ENCODE measurements around the gene RNF26.
A peak's percentile ranks its signal among the peaks of the same experiment; 100 is the strongest.

The RNF26 gene

GRCh38 chr11:119337581-119338317, 3.4 kb downstream of the RNF26 start:
- no peak for DNase-seq

DNA sequence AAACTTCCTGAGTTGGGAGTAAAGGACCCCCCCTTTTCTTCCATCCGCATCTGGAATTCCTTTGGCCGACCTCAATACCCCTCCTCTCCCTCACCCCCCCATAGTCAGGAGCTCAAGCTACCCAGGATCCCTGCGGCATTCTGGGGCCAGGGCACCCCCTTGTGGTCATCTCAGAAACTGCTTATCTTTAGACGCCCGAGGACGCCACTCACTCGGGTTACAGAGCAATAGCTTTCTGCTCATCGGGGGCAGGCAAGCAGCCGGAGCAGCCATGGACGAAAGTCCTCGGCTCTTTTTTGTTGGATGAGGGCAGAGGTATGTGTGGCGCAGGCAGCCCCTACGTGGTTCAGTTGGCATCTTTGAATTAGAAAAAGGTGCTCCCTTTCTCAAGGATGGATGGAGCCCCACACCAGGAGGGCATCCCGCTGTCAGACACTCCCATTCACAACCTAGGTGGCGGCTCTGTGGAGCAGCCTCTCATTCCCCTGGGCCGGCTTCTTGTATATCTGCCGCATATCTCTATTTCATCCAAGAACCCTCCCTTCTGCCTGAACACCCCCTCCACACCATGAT, 4.1 kb downstream of the RNF26 start:
- DNase-seq = peak; percentile 60 to 67

GRCh38 chr11:119338965-119339588, 4.8 kb downstream of the RNF26 start:
- no peak for DNase-seq

- no peak for DNase-seq
Observed at GRCh38 chr11:119339589-119340334, 5.4 kb downstream of the RNF26 start.

DNA sequence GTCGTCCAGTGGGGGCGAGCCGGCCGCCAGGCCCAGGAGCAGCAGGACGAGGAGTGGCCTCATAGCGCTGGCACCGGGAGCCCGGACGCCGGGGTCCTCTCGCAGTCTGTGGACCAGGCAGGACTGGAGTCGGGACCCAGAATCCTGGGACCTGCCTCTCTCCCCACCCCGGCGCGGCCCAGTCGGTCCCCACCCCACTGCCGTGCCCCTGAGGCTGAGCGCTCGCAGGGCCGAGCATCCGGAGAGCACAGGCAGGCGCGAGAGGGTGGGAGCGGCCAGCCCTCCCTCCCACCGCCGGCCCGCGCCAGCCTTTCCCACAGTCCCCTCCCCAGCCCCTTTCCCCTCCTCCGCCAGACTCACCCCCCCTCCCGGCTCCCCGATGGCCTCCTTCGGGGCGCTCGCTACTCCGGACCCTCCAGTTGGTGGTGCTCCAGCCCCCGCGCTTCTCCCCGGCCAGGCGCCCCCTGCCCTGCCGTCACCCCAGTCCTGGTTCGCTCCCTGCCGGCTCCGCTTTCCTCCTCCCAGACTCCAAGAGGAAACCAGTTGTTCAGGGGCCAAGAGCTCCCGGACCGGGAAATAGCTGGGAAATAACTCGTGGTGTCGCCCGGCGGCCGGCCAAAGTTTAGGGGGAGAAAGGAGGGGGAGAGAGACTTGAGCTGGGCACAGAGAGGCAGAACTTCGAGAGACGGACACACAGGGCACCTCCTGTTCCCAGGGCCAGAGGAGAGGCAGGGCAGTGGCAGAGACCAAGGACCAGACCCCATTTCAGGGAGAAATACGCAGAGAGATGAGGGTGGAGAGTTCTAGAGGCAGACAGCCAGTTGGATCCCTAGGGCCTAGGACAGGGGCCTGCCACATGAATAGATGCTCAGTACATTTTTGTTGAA, 6.3 kb downstream of the RNF26 start, which contains the start of gene C1QTNF5:
Gene C1QTNF5, minus strand, starts transcription at position 549 of the 887 bp plus-strand sequence. Its CDS starts 486 bp downstream, at position 63.
- DNase-seq = no peak

- DNase-seq = no peak
Observed at GRCh38 chr11:119341222-119342022, 7.1 kb downstream of the RNF26 start.

- no peak for DNase-seq
Observed at GRCh38 chr11:119342023-119342300, 7.6 kb downstream of the RNF26 start.

DNA sequence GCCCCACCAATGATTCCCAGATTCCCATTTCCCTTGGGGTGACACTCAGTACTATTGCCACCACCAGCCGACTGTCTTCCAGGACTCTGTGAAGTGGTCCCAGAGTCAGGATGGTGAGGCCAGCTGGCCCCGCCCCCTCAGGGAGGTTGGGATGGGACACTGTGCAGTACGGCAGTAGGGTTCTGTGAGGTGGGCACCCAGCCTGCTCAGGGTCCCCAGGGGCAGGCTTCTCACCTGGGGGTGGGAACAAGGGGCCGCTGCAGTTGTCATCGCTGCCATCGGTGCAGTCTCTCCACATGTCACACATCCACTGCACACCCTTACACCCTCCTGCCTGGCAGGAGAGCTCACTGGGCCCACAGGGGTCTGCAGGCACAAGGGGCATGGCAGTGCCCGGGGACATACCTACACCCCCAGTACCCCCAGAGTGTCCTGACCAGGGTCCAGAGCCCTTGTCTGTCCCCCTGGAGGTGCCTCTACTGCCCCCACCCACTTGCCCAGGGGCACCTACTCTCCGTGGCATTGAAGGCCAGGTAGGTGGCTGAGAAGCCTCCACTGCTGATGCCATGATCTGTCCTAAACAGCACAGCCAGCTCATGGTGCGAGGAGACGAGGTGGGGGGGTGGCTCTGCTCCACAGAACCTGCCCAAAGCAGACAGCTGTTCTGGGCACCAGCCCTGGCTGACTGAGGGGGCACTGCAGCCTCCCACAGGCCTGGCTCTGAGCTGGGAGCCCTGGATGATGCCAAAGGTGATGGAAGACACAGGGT, 8.2 kb downstream of the RNF26 start:
- no peak for DNase-seq

DNA sequence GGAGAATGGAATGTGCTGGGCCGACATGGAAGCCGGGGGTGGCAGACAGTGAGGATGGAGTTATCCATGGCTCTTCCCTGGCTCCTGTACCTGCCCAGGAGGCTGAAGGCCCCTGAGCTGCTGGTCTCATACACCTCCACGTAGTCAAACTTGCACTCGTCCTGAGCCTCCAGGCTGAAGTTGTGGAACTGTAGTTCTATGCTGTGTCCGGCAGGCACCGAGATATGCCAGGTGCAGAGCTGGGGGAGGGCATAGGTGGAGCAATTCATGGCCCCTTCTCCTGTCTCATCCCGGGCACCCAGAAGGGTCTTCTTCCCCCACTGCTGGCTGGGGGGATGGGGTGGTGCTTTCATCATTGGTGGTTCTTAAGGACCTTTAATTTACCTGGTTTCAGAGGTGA, 9.4 kb downstream of the RNF26 start:
- DNase-seq = no peak

GRCh38 chr11:119344291-119345010, 10.1 kb downstream of the RNF26 start:
- DNase-seq = no peak

- no peak for DNase-seq
Observed at GRCh38 chr11:119345685-119346084, 11.4 kb downstream of the RNF26 start.

DNA sequence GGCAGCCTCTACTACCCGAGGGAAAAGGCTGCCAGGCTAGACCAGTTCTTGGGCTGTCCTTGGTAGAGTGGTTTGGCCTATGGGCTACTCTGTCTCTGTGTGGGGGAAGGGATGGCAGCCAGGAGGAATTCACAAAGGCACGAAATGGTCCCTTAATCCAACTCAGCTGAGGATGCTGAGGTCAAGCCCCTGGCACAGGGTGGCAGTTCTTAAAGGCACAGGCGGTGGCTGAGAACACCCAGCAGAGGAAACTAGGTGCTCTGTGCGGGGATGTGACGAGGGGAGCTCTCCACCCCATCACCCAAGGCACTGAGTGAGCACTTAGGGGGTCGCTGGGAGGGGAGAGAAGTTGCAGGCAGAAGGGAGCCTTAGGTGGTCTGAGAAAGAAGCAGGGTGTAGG, 12.3 kb downstream of the RNF26 start, which contains the start of gene MFRP:
Gene MFRP, minus strand, starts transcription at position 101 of the 400 bp plus-strand sequence. CDS start 192 bp downstream, outside the sequence.
- DNase-seq = no peak

- no peak for DNase-seq
Observed at GRCh38 chr11:119347242-119347641, 12.9 kb downstream of the RNF26 start.

DNA sequence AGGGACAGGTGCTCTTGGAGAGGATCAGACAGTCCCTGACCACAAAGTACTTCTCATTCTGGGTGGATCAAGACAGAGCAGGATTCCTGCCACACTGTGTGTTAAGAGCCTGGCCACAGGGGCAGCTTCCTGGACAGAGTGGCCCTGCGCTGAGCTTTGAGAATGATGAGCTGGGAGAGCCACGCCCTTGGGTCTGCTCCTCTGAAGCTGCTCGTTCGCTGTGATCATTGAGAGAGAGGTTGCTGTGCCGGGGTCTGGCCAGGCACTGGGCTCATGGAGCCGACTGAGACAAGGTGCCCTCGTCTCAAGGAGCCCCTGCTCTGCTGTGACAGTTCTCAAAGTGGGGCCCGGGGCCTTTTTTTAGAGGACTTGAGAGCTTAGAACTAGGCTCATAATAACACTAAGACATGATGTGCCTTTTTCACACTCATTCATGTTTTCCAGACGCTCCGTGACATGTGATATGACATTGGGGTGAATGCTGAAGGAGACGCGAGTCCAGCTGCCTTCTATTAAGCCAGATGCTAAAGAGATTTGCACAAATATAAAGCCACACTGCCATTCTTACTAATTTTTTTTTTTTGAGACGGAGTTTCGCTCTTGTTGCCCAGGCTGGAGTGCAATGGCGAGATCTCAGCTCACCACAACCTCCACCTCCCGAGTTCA, 13.7 kb downstream of the RNF26 start:
- DNase-seq = no peak

DNA sequence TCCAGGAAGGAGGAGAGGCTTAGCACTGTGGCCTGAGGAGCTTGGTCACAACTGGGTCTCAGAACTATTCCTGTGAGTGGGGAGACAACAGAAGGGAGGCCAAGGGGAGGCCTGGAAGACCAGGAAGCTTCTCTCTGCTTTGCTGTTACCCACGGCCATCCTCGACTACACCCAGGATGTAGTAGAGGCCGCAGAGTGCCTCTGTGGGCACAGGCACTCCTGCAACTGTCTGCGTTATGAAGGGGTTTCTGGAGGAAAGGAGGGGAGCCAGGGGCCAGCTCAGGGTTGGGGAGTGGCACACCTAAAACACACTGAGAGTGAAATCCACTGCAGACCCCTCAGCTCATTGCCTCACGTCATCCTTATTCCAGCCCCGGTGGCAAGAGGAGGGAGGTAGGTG, 16.0 kb downstream of the RNF26 start:
- DNase-seq = no peak

GRCh38 chr11:119351232-119351631, 16.9 kb downstream of the RNF26 start:
- DNase-seq = no peak

DNA sequence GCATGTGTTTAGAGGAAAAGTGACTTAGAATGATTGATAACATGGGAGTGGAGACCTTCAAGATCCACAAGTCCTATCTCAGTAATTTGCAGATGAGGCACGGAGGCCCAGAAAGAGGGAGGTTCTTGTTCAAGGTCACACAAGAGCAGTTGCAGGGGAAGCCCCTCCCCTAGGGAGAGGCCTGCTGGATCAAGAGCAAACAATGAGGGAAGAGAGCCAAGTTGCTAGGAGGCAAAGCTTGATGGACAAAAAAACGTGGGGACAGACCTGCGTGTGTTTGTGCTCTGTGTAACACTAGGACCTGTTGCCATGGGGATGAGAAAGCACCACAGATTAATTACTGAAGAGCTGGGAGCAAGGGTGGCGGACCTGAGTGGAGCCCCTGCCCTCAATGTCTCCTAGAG, 18.5 kb downstream of the RNF26 start:
- DNase-seq = no peak

DNA sequence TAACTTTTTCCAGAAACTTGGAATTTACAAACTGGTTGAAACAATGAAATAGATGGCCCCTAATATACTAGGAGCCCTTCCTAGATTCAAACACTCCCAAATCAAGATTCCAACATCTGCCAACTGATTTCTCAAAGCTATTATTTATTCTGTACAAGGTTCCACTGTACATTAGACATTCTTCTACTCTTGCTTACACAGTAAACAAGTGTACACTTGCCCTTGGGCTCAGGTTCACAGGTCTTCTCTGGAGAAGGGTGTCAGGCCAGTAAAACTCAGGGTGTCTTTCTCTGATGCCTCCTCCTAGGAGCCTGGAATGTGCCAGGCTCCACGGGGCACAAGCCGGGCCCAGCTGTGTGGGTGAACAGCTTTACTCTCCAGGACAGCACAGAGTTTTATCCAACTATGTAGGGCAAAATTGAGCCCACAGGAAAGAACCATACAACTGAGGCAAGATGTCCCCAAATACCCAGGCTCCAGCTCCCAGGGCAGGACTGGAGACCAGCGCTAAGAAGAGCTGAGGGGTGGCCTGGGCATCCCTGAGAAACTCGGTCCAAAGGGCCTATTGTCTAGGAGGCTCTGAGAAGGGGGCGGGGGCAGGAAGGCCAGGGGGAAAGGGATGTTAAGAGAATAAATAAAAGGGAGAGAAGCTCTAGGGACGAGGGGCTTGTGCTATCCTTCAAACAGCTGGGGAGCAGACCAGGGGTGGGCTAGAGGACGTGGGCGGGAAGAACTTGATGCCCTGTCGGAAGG, 20.9 kb downstream of the RNF26 start:
- no peak for DNase-seq
